Panc1 (cell line): Measurements from ENCODE around the gene GRIP2. TPM values are rescaled to one million over a fixed set of nuclear protein-coding genes. Genes with fewer than 3 reads are reported as not detected.

ENCODE experiments used
- ATAC-seq: fragments of 200-7000 bp; cut with Tn5 transposase; 2 replicates; pipeline ENCODE4 v1.9.1; 2020; ENCODE audit warnings: mild to moderate bottlenecking, moderate library complexity
- BruUV-seq: library from RNA; stranded (reverse); fragments of 400-500 nt; replicated peaks from 2 replicates; lab custom pipeline; 2021; lab: Mats Ljungman, UMichigan
- CTCF ChIA-PET: fragments of 300-600 bp; sonication (Branson Sonifier 250); formaldehyde crosslinking; loops from one replicate; lab custom pipeline; 2022; ENCODE audit warnings: antibody characterized with exemption; lab: Charles Lee
- POLR2A ChIA-PET: fragments of 300-600 bp; sonication (Branson Sonifier 250); formaldehyde crosslinking; loops from one replicate; lab custom pipeline; 2022; ENCODE audit warnings: antibody characterized with exemption; lab: Charles Lee
- DNase-seq: peaks from one replicate; pipeline ENCODE4 v3.0.0-alpha.2; 2010; ENCODE audit warnings: low read depth, low spot score
- H3K27ac ChIP-seq: 2 replicates; pipeline ENCODE4 v1.5.1; 2011; ENCODE audit warnings: mild to moderate bottlenecking, low read length, inconsistent platforms
- H3K27me3 ChIP-seq: fragments of 200-500 bp; sonication (Bioruptor generic); 2 replicates; pipeline ENCODE4 v1.6.0; 2014; ENCODE audit warnings: low read length, inconsistent platforms; ENCODE audit not compliant: control insufficient read depth, insufficient read depth
- H3K36me3 ChIP-seq: fragments of 200-500 bp; sonication (Bioruptor generic); 2 replicates; pipeline ENCODE4 v1.5.1; 2014; ENCODE audit warnings: inconsistent platforms, mild to moderate bottlenecking, low read length, moderate library complexity; ENCODE audit not compliant: control insufficient read depth, insufficient read depth
- H3K4me1 ChIP-seq: 2 replicates; pipeline ENCODE4 v1.5.1; 2011; ENCODE audit warnings: inconsistent platforms, mild to moderate bottlenecking, low read length, moderate library complexity; ENCODE audit not compliant: control insufficient read depth, insufficient read depth
- H3K4me3 ChIP-seq, 2 experiments: 2 replicates each; pipeline ENCODE4 v1.5.1; 2011 to 2012; ENCODE audit warnings: low read depth in 2 of 2, low read length in 2 of 2, mild to moderate bottlenecking in 2 of 2, inconsistent platforms in 1 of 2, moderate library complexity in 1 of 2
- H3K9me3 ChIP-seq: fragments of 200-500 bp; sonication (Bioruptor generic); 2 replicates; pipeline ENCODE4 v1.5.1; 2014; ENCODE audit warnings: low read depth, mild to moderate bottlenecking, inconsistent platforms, low read length, moderate library complexity; ENCODE audit not compliant: control insufficient read depth, insufficient read depth
- CTCF ChIP-seq: fragments of 450-650 bp; IDR thresholded peaks from 2 replicates; pipeline ENCODE4 v1.5.1; 2017; ENCODE audit warnings: mild to moderate bottlenecking
- POLR2AphosphoS5 ChIP-seq: IDR thresholded peaks from 2 replicates; pipeline ENCODE4 v1.6.1; 2012; ENCODE audit warnings: mild to moderate bottlenecking, low read depth, low read length, moderate library complexity
- REST ChIP-seq, 2 experiments: IDR thresholded peaks; 2 replicates each; pipeline ENCODE4 v1.6.1; 2011 to 2012; ENCODE audit warnings: low read depth in 2 of 2, control low read depth in 1 of 2, low read length in 1 of 2, mild to moderate bottlenecking in 1 of 2, moderate library complexity in 1 of 2; ENCODE audit not compliant: insufficient read depth in 1 of 2
- SIN3A ChIP-seq: IDR thresholded peaks from 2 replicates; pipeline ENCODE4 v1.6.1; 2012; ENCODE audit warnings: low read depth, mild to moderate bottlenecking, low read length, moderate library complexity, borderline replicate concordance; ENCODE audit not compliant: insufficient read depth
- TCF7L2 ChIP-seq: IDR thresholded peaks from 2 replicates; pipeline ENCODE4 v1.6.1; 2011; ENCODE audit warnings: mild to moderate bottlenecking, low read depth, low read length, inconsistent platforms
- in situ Hi-C: cut with HindIII; loops from 2 replicates; pipeline ENCODE4 v1.10.0; 2016; ENCODE audit warnings: low sequenced_read_pairs, low pct_unique_long_range_greater_than_20kb
- intact Hi-C: fragments of 100-400 bp; cut with micrococcal nuclease; formaldehyde crosslinking; loops from one replicate; pipeline ENCODE4 v1.10.0; 2022; ENCODE audit not compliant: unreplicated experiment
- total RNA-seq: library from RNA; stranded (reverse); gene quantifications from one replicate; pipeline ENCODE4 v1.2.1, GENCODE V29; 2021; ENCODE audit not compliant: unreplicated experiment

The GRIP2 gene
- total RNA-seq, 1 experiment from 2014 or later, result 6.5 TPM

GRCh38 chr3:14477311-14477935 is 62.7 kb downstream of the GRIP2 start:
- Histone ChIP-seq H3K4me3 (no peak overlapping the region), H3K27me3 (no peaks in the 10 kb centered on the region), H3K27ac (no peak overlapping the region), H3K4me1 (peaks cover 8% of the 10 kb centered on the region), H3K9me3 (no peaks in the 10 kb centered on the region), H3K36me3 (no peaks in the 10 kb centered on the region; the same call in 1 of the 2 replicates)
- ChIA-PET POLR2A (no interaction called here), CTCF (no interaction called here)
- TF ChIP-seq REST (IDR thresholded peaks at IDR 0.05; ENCODE audit: insufficient read depth in 1 of 2, low read depth in 2 of 2, low read length in 1 of 2), result no peak
- no peak for TF ChIP-seq TCF7L2
- TF ChIP-seq SIN3A, result no peak
- TF ChIP-seq POLR2AphosphoS5, result no peak
- TF ChIP-seq CTCF, result no peak
- BruUV-seq, result no TSS peak
- intact Hi-C loops (no loop called here), in situ Hi-C loops (no loop called here)
- DNase-seq (no peak), ATAC-seq (no peak)

GRCh38 chr3:14476583-14477265 is 63.4 kb downstream of the GRIP2 start:
- ChIA-PET CTCF (no interaction called here), POLR2A (interaction anchor here (0.6 kb wide), 1 partner anchor 209 kb away, joined by 7 read pairs; no protein-coding TSS in a partner anchor)
- H3K36me3 ChIP-seq, result no peaks in the 10 kb centered on the region; the same call in 1 of the 2 replicates
- no peak overlapping the region for H3K4me3 ChIP-seq
- intact Hi-C loops (no loop called here), in situ Hi-C loops (no loop called here)
- peaks cover 11% of the 10 kb centered on the region for H3K4me1 ChIP-seq
- no peaks in the 10 kb centered on the region for H3K27me3 ChIP-seq
- ATAC-seq, result no peak
- no peak overlapping the region for H3K27ac ChIP-seq
- DNase-seq, result no peak
- TF ChIP-seq POLR2AphosphoS5 (no peak), TCF7L2 (no peak), CTCF (no peak), REST (IDR thresholded peaks at IDR 0.05; ENCODE audit: insufficient read depth in 1 of 2, low read depth in 2 of 2, low read length in 1 of 2) (no peak), SIN3A (no peak)
- H3K9me3 ChIP-seq, result no peaks in the 10 kb centered on the region
- no TSS peak for BruUV-seq
